GM21515 (cell line): Measurements from ENCODE around the gene VARS2.
"Not testable (repeated sequence)": the region's sequence is repeated elsewhere in the genome, so short reads cannot be mapped to it uniquely, and the experiment has no call there.

ENCODE experiments used
- ATAC-seq: cut with Tn5 transposase; IDR thresholded peaks from one replicate; pipeline ENCODE4 v1.9.1; 2021; ENCODE audit not compliant: unreplicated experiment

VARS2 gene

DNA sequence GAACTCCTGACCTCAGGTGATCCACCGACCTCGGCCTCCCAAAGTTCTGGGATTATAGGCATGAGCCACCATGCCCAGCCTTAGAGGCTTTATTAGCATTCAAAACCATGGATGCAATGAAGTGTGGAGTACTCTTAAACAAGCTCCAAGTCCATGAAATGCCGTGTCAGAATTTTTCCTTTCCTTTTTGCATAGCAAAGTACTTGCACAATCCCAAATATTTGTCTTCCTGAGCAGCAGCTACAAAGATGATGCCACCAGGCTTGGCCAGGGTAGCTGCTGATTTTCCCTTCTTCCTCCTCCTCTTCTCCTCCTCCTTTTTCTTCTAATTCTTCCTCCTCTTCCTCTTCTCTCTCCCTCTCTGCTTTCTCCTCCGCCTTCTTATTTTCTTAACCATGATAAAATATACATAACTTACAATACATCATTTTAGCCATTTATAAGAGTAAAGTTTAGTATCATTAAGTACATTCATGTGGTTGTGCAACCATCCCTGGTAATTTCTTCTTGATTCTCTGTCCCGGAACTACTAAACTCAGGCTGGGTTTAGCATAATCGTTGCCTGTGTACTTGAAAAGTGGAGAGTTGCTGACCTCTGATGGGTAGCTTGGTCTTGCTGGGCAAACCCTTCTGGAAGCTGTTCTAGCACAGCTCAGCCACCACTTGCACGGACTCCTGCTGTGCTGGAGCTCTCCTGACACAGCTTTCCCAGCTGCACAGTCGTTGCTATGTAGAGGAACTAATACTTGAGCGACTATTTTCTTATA lies 47.1 kb downstream of the VARS2 start:
- ATAC-seq = no peak

DNA sequence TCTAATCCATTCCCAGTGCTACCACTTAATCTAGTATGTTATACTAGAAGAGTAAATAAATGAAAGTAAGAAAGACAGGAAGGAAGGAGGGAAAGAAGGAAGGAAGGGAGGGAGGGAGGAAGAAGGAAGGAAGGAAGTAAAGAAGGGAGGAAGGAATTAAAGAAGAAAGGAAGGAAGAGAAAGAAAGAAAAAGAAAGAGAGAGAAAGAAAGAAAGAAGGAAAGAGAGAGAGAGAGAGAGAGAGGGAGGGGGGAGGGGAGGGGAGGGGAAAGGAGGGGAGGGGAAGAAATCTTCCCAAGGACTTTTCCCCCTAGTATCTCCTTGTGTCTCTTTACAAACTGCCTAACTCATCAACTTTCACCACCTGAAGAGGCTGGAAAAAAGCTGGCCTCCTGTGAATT lies 48.7 kb downstream of the VARS2 start:
- ATAC-seq = no peak

DNA sequence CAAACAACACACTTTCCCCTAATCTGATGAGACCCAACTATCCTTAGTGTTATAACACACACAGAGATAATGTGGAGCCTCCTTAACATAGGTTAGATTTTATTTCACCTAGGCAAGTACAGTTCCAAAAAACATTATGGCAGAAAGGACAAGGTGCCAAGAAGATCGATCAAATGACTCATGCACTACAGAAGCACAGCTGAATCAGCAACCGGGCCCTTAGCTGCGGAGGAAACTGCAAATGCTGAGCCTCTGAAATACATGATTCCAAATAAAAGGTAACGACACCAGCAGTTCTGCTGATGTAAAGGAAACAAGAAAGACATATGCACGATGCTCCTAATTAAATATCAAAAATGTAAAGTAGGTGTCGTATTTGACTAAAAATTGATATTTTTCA lies 49.6 kb downstream of the VARS2 start:
- no peak for ATAC-seq

DNA sequence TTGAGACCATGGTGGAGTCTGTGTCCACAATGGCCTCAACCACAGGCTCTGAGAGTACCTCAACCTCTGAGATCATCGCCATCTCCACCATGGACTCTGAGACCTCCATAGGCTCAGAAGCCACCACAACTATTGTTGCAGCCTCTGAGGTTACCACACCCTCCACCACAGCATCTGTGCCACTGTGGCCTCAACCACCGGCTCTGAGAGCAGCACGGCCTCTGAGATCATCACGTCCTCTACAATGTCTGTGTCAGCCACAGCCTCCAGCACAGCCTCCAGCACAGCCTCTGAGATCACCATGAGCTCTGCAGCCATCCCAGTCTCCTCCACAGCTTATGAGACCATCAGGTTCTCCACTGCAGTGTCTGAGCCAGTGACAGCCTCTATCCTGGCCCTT lies 50.0 kb downstream of the VARS2 start:
- no peak for ATAC-seq

DNA sequence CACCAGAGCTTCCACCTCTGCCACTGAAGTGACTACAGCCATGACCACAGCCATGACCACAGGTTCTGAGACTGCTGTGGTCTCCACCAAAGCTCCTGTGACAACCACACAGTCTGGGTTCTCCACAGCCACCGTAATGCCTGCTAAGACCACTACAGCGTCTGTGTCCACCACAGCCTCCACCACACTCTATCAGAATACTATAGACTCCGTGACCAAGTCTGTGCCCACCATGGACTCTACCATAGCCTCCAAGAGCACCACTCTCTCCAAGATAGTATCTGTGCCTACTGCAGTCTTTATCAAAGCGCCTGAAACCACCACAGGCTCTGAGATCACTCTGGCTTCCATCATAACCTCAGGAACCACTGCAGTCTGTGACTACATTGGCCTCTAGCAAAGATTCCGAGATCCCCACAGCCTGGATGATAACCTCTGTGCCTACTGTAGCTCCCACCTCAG lies 51.1 kb downstream of the VARS2 start:
- no peak for ATAC-seq

DNA sequence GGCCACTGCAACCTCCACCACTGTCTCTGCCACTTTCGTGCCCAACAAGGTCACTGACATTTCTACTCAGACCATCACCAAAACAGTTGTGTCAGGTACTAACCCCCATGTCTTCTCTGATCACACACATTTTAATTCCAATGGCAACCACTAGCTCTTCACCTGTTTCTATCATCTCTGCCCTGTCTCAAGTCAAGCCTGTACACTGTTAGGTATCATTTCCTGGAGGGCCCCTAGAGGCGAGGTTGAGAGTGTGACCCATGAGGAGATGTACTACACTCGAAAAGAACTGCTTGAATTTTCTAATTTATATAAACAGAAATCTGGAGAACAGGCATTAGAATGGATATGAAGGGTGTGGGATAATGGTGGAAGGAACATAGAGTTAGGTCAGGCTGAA lies 52.1 kb downstream of the VARS2 start:
- ATAC-seq = no peak

DNA sequence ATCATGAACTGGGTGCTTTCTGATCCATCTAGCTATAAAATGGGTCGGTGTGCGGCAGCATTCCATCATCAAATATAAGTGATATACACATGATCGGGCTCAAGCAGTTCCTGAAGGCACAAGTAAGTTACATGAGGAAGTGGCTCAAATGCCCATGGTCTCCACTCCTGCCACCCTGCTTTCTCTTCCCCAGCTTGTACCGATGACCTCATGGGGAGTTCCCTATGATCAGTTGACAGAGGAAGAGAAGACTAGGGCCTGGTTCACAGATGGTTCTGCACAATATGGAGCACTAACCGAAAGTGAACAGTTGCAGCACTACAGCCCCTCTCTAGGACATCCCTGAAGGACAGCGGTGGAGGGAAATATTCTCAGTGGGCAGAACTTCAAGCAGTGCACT lies 55.1 kb downstream of the VARS2 start:
- ATAC-seq = not testable (repeated sequence)

DNA sequence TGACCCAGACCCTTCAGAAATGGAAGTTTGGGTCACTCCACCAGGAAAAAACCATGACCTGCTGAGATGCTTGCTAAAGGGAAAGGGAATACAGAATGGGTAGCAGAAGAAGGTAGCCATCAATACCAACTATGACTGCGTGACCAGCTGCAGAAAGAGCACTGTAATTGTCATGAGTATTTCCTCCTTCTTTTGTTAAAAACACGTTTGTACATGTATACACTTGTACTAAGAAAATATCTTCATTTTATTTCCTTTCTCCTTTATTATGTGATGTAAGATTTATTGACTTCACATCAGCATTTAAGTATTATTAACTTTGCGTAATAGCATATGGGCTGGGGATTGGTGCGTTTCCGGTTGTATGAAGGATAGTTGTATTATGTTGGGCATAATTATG lies 56.9 kb downstream of the VARS2 start:
- no peak for ATAC-seq

DNA sequence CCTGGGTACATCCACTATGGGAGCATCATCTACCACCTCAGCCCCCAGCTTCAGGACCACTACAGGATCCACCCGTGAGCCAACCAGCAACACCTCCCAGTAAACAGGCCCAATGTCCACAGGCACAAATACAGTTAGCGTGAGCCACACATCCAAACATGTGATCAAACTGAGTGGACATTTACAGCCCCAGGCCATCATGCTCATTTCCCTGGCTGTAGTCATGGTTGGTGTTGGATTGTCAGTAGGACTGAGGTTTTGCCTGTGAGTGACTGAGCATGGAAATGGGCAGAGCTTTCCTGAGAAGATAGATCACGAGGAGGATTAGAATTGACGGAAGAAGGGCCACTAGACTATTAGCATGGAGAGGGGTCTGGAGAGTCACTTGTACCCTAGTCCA lies 58.8 kb downstream of the VARS2 start:
- ATAC-seq = no peak

DNA sequence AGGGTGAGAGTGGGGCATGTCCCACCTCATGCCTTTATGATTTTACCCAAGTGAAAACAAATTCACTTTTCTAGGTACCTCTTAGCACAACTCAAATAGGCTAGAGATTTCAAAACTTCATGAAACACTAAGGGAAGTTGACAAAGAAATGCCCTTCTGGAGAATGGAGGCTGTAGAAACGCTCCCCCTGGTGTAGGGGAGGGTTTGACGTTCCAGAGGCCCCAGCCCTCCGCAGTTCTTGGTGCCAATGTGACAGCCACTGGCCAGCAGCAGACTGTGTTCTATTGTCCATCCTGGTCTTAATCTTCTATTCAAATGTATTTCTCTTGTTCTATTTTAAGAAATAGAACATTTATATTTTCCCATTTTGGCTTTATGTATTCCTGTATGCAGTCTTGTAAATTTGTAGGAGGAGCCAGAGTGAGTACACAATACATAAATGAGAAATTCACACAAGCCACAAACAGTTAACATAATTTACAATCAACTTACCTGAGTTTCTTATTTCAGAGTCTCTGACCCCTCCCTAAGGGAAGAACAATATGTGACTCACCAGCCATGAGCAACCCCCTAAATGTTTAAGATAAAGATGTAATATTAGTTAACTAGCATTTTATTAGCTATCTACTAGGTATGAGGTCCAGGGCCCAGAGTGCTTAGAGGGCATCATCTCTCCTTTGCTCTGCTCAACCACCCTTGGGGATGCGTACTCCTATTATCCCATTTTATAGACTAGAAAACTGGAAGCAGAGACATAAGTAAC lies 60.6 kb downstream of the VARS2 start:
- no peak for ATAC-seq
